Measurements from ENCODE around the gene MRPL22.
"Not testable (repeated sequence)": the region's sequence is repeated elsewhere in the genome, so short reads cannot be mapped to it uniquely, and the experiment has no call there.

MRPL22 gene

GRCh38 chr5:154997746-154998145, 56.9 kb downstream of the MRPL22 start:
- no peak for DNase-seq

GRCh38 chr5:154999865-155000264, 59.0 kb downstream of the MRPL22 start:
- peak; percentile 32 for DNase-seq

DNA sequence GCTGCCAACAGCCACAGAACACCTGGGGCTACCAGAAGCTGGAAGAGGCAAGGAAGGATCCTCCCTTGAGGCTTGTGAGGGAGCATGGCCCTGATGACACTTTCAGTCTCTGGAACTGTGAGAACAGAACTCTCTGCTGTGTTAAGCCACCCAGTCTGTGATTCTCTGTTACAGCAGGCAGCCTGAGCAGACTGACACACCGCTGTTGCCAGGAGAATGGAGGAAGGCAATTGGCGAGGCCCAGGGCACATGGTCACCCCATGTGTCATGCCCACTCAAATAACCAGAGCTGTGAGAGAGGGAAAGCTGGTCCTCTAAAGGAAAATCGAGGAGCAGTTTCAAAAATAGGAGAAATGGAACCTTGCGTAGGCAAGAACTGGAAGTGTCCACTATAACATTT, 60.6 kb downstream of the MRPL22 start:
- no peak for DNase-seq

DNA sequence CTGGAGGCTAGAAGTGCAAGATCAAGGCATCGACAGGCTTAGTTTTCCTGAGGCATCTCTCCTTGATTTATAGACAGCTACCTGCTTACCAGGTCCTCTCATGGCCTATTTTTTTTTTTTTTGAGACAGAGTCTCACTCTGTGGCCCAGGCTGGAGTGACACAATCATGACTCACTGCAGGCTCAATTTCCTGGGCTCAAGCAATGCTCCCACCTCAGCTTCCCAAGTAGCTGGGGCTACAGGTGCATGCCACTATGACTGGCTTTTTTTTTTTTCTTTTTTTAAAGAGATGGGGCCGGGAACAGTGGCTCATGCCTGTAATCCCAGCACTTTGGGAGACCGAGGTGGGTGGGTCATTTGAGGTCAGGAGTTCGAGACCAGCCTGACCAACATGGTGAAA, 61.8 kb downstream of the MRPL22 start:
- not testable (repeated sequence) for DNase-seq

DNA sequence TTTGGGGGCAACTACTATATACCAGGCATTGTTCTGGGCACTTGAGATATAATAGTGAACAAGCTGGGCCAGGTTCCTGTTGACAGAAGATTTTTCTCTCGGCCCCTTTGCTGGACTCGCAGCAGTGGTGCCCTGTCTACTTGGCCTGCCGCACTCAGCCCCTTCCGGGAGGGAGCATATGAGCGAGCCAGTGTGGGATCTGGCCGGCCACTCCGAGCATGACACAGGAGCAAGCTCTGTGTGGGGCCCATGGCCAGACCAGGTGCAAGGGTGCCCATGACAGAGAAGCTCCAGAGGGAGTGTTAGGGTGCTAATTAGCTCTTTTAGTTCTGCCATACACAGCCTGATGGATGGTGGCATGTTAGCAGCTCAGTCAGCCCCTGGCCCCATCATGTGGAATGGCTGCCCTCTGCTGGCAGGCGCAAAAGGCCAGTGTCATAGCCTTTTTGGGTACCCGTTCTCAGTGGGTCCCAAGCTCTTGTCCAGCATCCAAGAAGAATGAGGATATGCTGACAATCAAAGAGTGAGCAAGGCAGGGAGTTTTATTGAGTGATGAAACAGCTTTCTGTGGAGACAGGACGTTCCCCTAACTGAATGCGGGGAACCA, 63.4 kb downstream of the MRPL22 start:
- peak; percentile 40 for DNase-seq

DNA sequence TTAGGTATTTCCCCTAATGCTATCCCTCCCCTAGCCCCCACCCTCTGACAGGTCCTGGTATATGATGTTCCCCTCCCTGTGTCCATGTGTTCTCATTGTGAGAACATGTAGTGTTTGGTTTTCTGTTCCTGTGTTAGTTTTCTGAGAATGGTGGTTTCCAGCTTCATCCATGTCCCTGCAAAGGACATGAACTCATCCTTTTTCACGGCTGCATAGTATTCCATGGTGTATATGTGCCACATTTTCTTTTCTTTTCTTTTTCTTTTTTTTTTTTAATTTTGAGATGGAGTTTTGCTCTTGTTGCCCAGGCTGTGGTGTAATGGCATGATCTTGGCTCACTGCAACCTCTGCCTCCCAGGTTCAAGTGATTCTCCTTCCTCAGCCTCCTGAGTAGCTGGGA, 65.4 kb downstream of the MRPL22 start:
- not testable (repeated sequence) for DNase-seq

DNA sequence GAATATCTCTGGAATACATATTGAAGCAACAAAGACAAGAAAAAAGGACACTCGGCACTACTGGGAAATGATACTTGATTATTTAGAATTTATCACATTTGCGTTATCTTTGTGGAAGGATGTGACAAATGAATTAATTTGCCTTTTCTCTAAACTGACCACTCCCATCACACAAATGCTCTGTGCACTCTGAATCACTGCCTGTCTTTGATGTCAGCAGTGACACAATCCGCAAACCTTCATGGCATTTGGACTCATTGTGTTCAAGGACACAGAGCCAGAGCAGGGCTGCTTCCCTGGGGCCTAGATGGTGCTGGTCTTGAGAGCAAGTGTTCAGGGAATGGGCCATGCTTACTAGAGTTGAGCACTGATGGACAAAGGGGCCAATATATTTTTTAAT, 67.8 kb downstream of the MRPL22 start:
- DNase-seq: no peak

- no peak for DNase-seq
Measured at GRCh38 chr5:155010881-155011280, 70.0 kb downstream of the MRPL22 start.

DNA sequence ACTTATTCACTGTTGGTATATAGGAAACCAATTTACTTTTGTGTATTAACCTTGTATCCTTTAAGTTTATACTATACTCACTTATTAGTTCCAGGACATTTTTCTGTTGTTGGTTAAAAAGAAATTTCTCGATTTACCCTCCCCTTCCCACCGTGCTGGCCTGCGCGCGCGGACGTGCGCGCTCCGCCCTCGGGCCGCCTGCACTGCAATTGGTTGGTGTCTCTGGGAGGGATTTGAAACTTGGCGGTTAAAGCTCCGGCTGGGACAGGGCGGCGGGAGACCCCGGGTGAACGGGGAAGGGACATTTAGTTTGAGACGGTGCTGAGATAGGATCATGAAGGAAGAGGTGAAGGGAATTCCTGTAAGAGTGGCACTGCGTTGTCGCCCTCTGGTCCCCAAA, 72.7 kb downstream of the MRPL22 start, which contains the start of gene KIF4B:
Gene KIF4B, plus strand, starts transcription at position 230 of the 400 bp plus-strand sequence. Its CDS starts 105 bp downstream, at position 335.
- no peak for DNase-seq

GRCh38 chr5:155015239-155015638, 74.4 kb downstream of the MRPL22 start:
- DNase-seq: peak; percentile 33

DNA sequence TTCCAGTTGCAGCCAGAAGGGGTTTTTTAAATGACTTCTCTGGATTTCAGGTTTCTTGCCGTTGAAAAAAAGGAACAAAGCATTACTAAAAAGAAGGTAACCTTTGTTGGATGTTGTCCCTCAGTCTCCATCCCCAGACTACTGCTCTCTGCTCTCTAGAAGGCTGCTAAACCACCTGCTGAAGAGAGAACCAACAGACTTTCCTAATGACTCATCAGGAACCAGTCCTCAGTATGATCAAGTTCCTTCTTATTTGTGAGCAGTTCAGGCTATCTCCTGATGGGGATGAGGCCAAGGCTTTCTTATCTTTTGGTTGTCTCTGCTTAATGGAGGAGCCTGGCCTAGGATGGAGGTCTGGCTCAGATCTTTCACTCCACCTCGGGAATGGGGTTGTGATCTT, 76.7 kb downstream of the MRPL22 start:
- DNase-seq: peak; percentile 50
